ENCODE results near the gene ANKRD17. TPM values are rescaled to one million over a fixed set of nuclear protein-coding genes. Genes with fewer than 3 reads are reported as not detected.

Gene ANKRD17
- total RNA-seq, 1 experiment from 2014 or later: 51.2 TPM

GRCh38 chr4:73223258-73223650 is 35.3 kb downstream of the ANKRD17 start:
- no TSS peak for BruUV-seq (replicated peaks)
- Histone ChIP-seq H3K9me2 (replicated peaks; ENCODE audit: low read length) (no peaks in the 10 kb centered on the region), H3K79me2 (ENCODE audit: low read length) (peaks cover 80% of the 10 kb centered on the region), H2AFZ (ENCODE audit: low read length) (no peak overlapping the region), H3K27me3 (ENCODE audit: low read length) (no peaks in the 10 kb centered on the region), H3K4me1 (ENCODE audit: insufficient read depth, low read length) (peaks cover 19% of the 10 kb centered on the region), H3F3A (ENCODE audit: low read length, unreplicated experiment) (no peaks in the 10 kb centered on the region), H4K20me1 (ENCODE audit: low read length) (0 out of 2 replicates have a peak, but pooled peaks cover 13% of the 10 kb centered on the region), H3K36me3 (ENCODE audit: low read depth, low read length) (peaks cover 4% of the 10 kb centered on the region; the same call in 1 of the 2 replicates), H3K4me3 (ENCODE audit: low read length) (peak overlapping the region; percentile 69; the same call in 1 of the 2 replicates), H3K9me3 (ENCODE audit: low read length) (no peaks in the 10 kb centered on the region), H3K4me2 (ENCODE audit: low read length) (peak overlapping the region; percentile 78), H3K27ac (ENCODE audit: low read length) (no peak overlapping the region), H3K9ac (ENCODE audit: low read length) (no peak overlapping the region)
- ChIA-PET CTCF (interaction anchor here (0.6 kb wide), 1 partner anchor 660 kb away, joined by 3 read pairs; no protein-coding TSS in a partner anchor), POLR2A (ENCODE audit: unreplicated experiment) (interaction anchor here (0.6 to 0.7 kb wide), 3 partner anchors 34 to 1571 kb away, joined by 3 read pairs; no protein-coding TSS in a partner anchor)
- intact Hi-C loops (cut with micrococcal nuclease): loop anchor here (1.0 kb wide), 1 partner anchor 34 kb away; no protein-coding TSS in a partner anchor
- TF ChIP-seq EZH2phosphoT487 (IDR thresholded peaks at IDR 0.05; ENCODE audit: borderline replicate concordance, low read length) (no peak), EZH2 (IDR thresholded peaks at IDR 0.05; ENCODE audit: low read length, unreplicated experiment) (no peak), CTCF (conservative IDR thresholded peaks at IDR 0.05; ENCODE audit: low read depth, low read length) (no peak)
- DNase-seq (no peak), ATAC-seq (peak; percentile 39)

DNA sequence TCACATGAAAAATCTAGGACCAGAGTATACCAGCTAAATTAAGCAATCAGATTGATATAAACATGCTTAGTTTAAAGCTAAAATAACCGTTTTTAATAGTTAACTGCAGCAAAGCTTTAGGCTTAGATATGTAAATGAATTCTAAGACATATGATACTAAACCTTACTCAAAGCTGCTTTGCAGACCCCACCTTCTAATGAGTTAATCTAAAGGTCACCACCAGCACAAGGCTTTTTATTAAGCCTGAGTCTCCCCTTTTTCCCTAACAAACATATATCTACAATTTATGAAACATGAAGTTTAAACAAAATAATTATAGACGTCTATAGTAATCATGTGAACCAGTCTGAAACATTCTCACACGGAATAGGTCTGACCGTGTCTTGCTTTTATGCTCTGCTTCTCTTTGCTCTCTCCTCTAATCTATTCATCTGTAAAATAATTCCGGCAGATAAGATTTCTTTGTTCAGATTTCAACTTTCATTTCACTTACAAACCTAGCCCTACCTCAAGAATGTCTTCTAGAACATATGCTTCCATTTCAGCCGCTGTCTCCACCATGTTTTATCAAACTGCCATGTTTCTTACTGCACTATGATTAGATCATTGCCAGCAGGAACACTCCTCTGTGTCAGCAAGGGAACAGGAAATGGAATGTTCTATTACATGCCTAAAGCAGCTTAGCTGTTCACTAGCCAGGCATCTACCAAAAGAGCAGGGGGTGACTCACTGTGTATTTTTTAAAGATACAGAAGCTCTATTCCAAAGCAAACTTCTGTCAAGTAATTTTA is 35.9 kb downstream of the ANKRD17 start:
- Histone ChIP-seq H3K4me1 (ENCODE audit: insufficient read depth, low read length) (peaks cover 19% of the 10 kb centered on the region), H3K79me2 (ENCODE audit: low read length) (peaks cover 80% of the 10 kb centered on the region), H3F3A (ENCODE audit: low read length, unreplicated experiment) (no peaks in the 10 kb centered on the region), H3K4me3 (ENCODE audit: low read length) (peak overlapping the region; percentile 69), H2AFZ (ENCODE audit: low read length) (peak overlapping the region; percentile 51), H3K36me3 (ENCODE audit: low read depth, low read length) (peaks cover 6% of the 10 kb centered on the region; the same call in 1 of the 2 replicates), H3K9ac (ENCODE audit: low read length) (peak overlapping the region; percentile 75), H3K4me2 (ENCODE audit: low read length) (peak overlapping the region; percentile 78), H3K27ac (ENCODE audit: low read length) (peak overlapping the region; percentile 50), H3K27me3 (ENCODE audit: low read length) (no peaks in the 10 kb centered on the region), H3K9me3 (ENCODE audit: low read length) (no peaks in the 10 kb centered on the region), H4K20me1 (ENCODE audit: low read length) (0 out of 2 replicates have a peak, but pooled peaks cover 14% of the 10 kb centered on the region), H3K9me2 (replicated peaks; ENCODE audit: low read length) (no peaks in the 10 kb centered on the region)
- DNase-seq (peak; percentile 95), ATAC-seq (peak; percentile 100)
- intact Hi-C loops (cut with micrococcal nuclease): loop anchor here (1.0 kb wide), 1 partner anchor 35 kb away; no protein-coding TSS in a partner anchor
- CTCF ChIA-PET: interaction anchor here (0.6 kb wide), 1 partner anchor 661 kb away, joined by 3 read pairs; no protein-coding TSS in a partner anchor
- BruUV-seq (replicated peaks): TSS peak; percentile 68
- POLR2A ChIA-PET (ENCODE audit: unreplicated experiment): interaction anchor here (0.6 to 0.7 kb wide), 3 partner anchors 35 to 1571 kb away, joined by 3 read pairs; no protein-coding TSS in a partner anchor
- TF ChIP-seq EZH2phosphoT487 (IDR thresholded peaks at IDR 0.05; ENCODE audit: borderline replicate concordance, low read length) (no peak), EZH2 (IDR thresholded peaks at IDR 0.05; ENCODE audit: low read length, unreplicated experiment) (no peak), CTCF (conservative IDR thresholded peaks at IDR 0.05; ENCODE audit: low read depth, low read length) (no peak)
